Breast epithelium (tissue), 3 donors: Measurements from ENCODE around the gene TOLLIP.
"Not testable (repeated sequence)": the region's sequence is repeated elsewhere in the genome, so short reads cannot be mapped to it uniquely, and the experiment has no call there.

ENCODE experiments used
- POLR2A ChIP-seq: fragments of 450-650 bp; IDR thresholded peaks from one replicate; pipeline ENCODE4 v1.6.1; 2016; ENCODE audit warnings: antibody characterized with exemption, mild to moderate bottlenecking, moderate library complexity
- TF ChIP-seq, protein P1 (sequence below), 3 donors: fragments of 450-650 bp; IDR thresholded peaks; one replicate each; pipeline ENCODE4 v1.5.1; 2016 to 2017; ENCODE audit warnings: antibody characterized with exemption in 3 of 3, mild to moderate bottlenecking in 3 of 3, moderate library complexity in 3 of 3

DNA sequence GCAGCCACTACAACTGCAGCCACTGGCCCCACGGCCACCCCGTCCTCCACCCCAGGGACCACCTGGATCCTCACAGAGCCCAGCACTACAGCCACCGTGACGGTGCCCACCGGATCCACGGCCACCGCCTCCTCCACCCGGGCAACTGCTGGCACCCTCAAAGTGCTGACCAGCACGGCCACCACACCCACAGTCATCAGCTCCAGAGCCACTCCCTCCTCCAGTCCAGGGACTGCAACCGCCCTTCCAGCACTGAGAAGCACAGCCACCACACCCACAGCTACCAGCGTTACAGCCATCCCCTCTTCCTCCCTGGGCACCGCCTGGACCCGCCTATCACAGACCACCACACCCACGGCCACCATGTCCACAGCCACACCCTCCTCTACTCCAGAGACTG, 63.1 kb downstream of the TOLLIP start:
- TF ChIP-seq POLR2A = not testable (repeated sequence)
- TF ChIP-seq, protein P1, sequence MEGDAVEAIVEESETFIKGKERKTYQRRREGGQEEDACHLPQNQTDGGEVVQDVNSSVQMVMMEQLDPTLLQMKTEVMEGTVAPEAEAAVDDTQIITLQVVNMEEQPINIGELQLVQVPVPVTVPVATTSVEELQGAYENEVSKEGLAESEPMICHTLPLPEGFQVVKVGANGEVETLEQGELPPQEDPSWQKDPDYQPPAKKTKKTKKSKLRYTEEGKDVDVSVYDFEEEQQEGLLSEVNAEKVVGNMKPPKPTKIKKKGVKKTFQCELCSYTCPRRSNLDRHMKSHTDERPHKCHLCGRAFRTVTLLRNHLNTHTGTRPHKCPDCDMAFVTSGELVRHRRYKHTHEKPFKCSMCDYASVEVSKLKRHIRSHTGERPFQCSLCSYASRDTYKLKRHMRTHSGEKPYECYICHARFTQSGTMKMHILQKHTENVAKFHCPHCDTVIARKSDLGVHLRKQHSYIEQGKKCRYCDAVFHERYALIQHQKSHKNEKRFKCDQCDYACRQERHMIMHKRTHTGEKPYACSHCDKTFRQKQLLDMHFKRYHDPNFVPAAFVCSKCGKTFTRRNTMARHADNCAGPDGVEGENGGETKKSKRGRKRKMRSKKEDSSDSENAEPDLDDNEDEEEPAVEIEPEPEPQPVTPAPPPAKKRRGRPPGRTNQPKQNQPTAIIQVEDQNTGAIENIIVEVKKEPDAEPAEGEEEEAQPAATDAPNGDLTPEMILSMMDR (IDR thresholded peaks at IDR 0.05) = not testable (repeated sequence)
